ENCODE data around the gene CHMP2A.
A peak's percentile ranks its signal among the peaks of the same experiment; 100 is the strongest.
"Not testable (repeated sequence)": the region's sequence is repeated elsewhere in the genome, so short reads cannot be mapped to it uniquely, and the experiment has no call there.

CHMP2A gene

GRCh38 chr19:58513694-58514563 is 41.0 kb downstream of the CHMP2A start:
- peaks cover 8 to 48% (median 24%) of the 10 kb centered on the region in 11 experiments; a peak in 15 of 22 replicates for H4K20me1 ChIP-seq
- H3K27ac ChIP-seq: peak overlapping the region; percentile 23 to 76 (median 69); a peak in 20 of 22 replicates
- H3K4me3 ChIP-seq: peak overlapping the region; percentile 36 to 67 (median 56)
- H3K27me3 ChIP-seq: no peaks in the 10 kb centered on the region
- H3K9me3 ChIP-seq (replicated peaks in 1 of 11): peaks cover 0 to 6% (median 0%) of the 10 kb centered on the region in 11 experiments; a peak in 5 of 22 replicates
- peak overlapping the region; percentile 84 to 95 (median 89) for H3K4me2 ChIP-seq
- peak overlapping the region; percentile 61 to 82 (median 74); a peak in 21 of 22 replicates for H3K9ac ChIP-seq
- peaks cover 17 to 33% (median 24%) of the 10 kb centered on the region in 11 experiments for H3K36me3 ChIP-seq
- H3K4me1 ChIP-seq: peaks cover 48 to 73% (median 63%) of the 10 kb centered on the region in 10 experiments
- no peak for TF ChIP-seq Cebpa-rat (IDR thresholded peaks at IDR 0.05)

- no peak for TF ChIP-seq Cebpa-rat (IDR thresholded peaks at IDR 0.05)
- Histone ChIP-seq H3K4me1 (peaks cover 43 to 67% (median 58%) of the 10 kb centered on the region in 10 experiments), H3K27me3 (no peaks in the 10 kb centered on the region), H3K36me3 (peaks cover 17 to 36% (median 24%) of the 10 kb centered on the region in 11 experiments), H3K9ac (peak overlapping the region; percentile 45 to 82 (median 71); a peak in 19 of 22 replicates), H3K4me2 (peak overlapping the region; percentile 84 to 95 (median 89); a peak in 21 of 22 replicates), H4K20me1 (peaks cover 3 to 43% (median 23%) of the 10 kb centered on the region in 11 experiments; a peak in 15 of 22 replicates), H3K27ac (peak overlapping the region in 10 of 11 experiments; percentile 23 to 76 (median 68); a peak in 19 of 22 replicates), H3K9me3 (replicated peaks in 1 of 11) (peaks cover 5 to 13% (median 6%) of the 10 kb centered on the region in 11 experiments), H3K4me3 (0 out of 20 replicates have a peak overlapping the region, but pooled peaks of 2 of the 10 experiments have one; percentile 50 to 56)
Measured at GRCh38 chr19:58513213-58513693, 41.7 kb downstream of the CHMP2A start.

- TF ChIP-seq Cebpa-rat (IDR thresholded peaks at IDR 0.05): no peak
- Histone ChIP-seq H3K4me3 (no peak within 1 kb of the TSS), H3K9me3 (replicated peaks in 1 of 11) (peaks cover 22 to 29% (median 23%) of the 10 kb centered on the region in 11 experiments), H3K4me2 (peak within 1 kb of the TSS in 3 of 11 experiments; percentile 4 to 78 (median 7); a peak in 3 of 22 replicates), H3K27me3 (no peaks in the 10 kb centered on the region), H4K20me1 (peaks cover 0 to 27% (median 11%) of the 10 kb centered on the region in 11 experiments; a peak in 13 of 22 replicates), H3K27ac (peak within 1 kb of the TSS in 3 of 11 experiments; percentile 30 to 75 (median 74); a peak in 2 of 22 replicates), H3K36me3 (peaks cover 9 to 32% (median 15%) of the 10 kb centered on the region in 11 experiments), H3K4me1 (peaks cover 29 to 52% (median 46%) of the 10 kb centered on the region in 10 experiments), H3K9ac (peak within 1 kb of the TSS in 4 of 11 experiments; percentile 10 to 71 (median 38); a peak in 5 of 22 replicates)
Measured at GRCh38 chr19:58511353-58512208, 43.3 kb downstream of the CHMP2A start, which contains the start of gene SLC27A5. SLC27A5 (minus strand) TSS chr19:58511992; CDS start chr19:58511955, 37 bp downstream.

- H3K36me3 ChIP-seq: peaks cover 0 to 19% (median 2%) of the 10 kb centered on the region in 11 experiments; a peak in 11 of 22 replicates
- no peaks in the 10 kb centered on the region for H3K27me3 ChIP-seq
- H3K9ac ChIP-seq: peak overlapping the region in 3 of 11 experiments; percentile 18 to 46 (median 27); a peak in 3 of 22 replicates
- peak overlapping the region in 9 of 11 experiments; percentile 8 to 78 (median 57); a peak in 16 of 22 replicates for H3K4me2 ChIP-seq
- H4K20me1 ChIP-seq: peaks cover 0 to 16% (median under 1%) of the 10 kb centered on the region in 11 experiments; a peak in 12 of 22 replicates
- peaks cover 17 to 40% (median 35%) of the 10 kb centered on the region in 10 experiments for H3K4me1 ChIP-seq
- H3K9me3 ChIP-seq (replicated peaks in 1 of 11): peaks cover 27 to 43% (median 31%) of the 10 kb centered on the region in 11 experiments
- H3K27ac ChIP-seq: peak overlapping the region in 6 of 11 experiments; percentile 10 to 57 (median 37); a peak in 6 of 22 replicates
- peak in 2 of 11 experiments; percentile 17 to 48; a peak in 2 of 22 replicates for TF ChIP-seq Cebpa-rat (IDR thresholded peaks at IDR 0.05)
- H3K4me3 ChIP-seq: no peak overlapping the region
Measured at GRCh38 chr19:58510084-58510862, 44.6 kb downstream of the CHMP2A start.

- peaks cover 0 to 15% (median 0%) of the 10 kb centered on the region in 11 experiments; a peak in 7 of 22 replicates for H4K20me1 ChIP-seq
- H3K27ac ChIP-seq: peak overlapping the region in 6 of 11 experiments; percentile 10 to 57 (median 37); a peak in 8 of 22 replicates
- H3K4me3 ChIP-seq: no peak overlapping the region
- no peaks in the 10 kb centered on the region for H3K27me3 ChIP-seq
- peak overlapping the region in 9 of 11 experiments; percentile 8 to 78 (median 57); a peak in 17 of 22 replicates for H3K4me2 ChIP-seq
- no peak for TF ChIP-seq Cebpa-rat (IDR thresholded peaks at IDR 0.05)
- peak overlapping the region in 4 of 11 experiments; percentile 18 to 46 (median 33); a peak in 5 of 22 replicates for H3K9ac ChIP-seq
- H3K4me1 ChIP-seq: peaks cover 12 to 35% (median 31%) of the 10 kb centered on the region in 10 experiments
- H3K36me3 ChIP-seq: peaks cover 0 to 19% (median 0%) of the 10 kb centered on the region in 11 experiments; a peak in 4 of 22 replicates
- H3K9me3 ChIP-seq (replicated peaks in 1 of 11): peaks cover 27 to 43% (median 31%) of the 10 kb centered on the region in 11 experiments
Measured at GRCh38 chr19:58509731-58510083, 45.2 kb downstream of the CHMP2A start.

GRCh38 chr19:58507602-58508223 is 47.2 kb downstream of the CHMP2A start:
- not testable (repeated sequence) for H3K9ac ChIP-seq, H3K4me2 ChIP-seq, H3K27me3 ChIP-seq, H3K27ac ChIP-seq, H3K4me3 ChIP-seq
- Histone ChIP-seq H4K20me1 (peaks cover 0 to 11% (median 0%) of the 10 kb centered on the region in 11 experiments; a peak in 3 of 22 replicates), H3K9me3 (replicated peaks in 1 of 11) (peaks cover 27 to 43% (median 31%) of the 10 kb centered on the region in 11 experiments), H3K4me1 (peaks cover 0 to 22% (median 17%) of the 10 kb centered on the region in 10 experiments; a peak in 16 of 20 replicates), H3K36me3 (peaks cover 0 to 11% (median 0%) of the 10 kb centered on the region in 11 experiments; a peak in 4 of 22 replicates)
